Kidney epithelial cell (primary cell): ENCODE data around the gene CST2. TPM values are rescaled to one million over a fixed set of nuclear protein-coding genes. Genes with fewer than 3 reads are reported as not detected.

ENCODE experiments used
- DNase-seq: peaks from one replicate; pipeline ENCODE4 v3.0.0-alpha.2; 2010; ENCODE audit warnings: low read depth
- H3K27me3 ChIP-seq: 2 replicates; pipeline ENCODE4 v1.6.0; 2011; ENCODE audit warnings: low read length; ENCODE audit not compliant: control insufficient read depth, insufficient read depth
- H3K36me3 ChIP-seq: 2 replicates; pipeline ENCODE4 v1.5.1; 2011; ENCODE audit warnings: low read length; ENCODE audit not compliant: control insufficient read depth, insufficient read depth
- H3K4me3 ChIP-seq: 2 replicates; pipeline ENCODE4 v1.5.1; 2011; ENCODE audit warnings: low read depth, mild to moderate bottlenecking, control low read depth, low read length
- CTCF ChIP-seq: IDR thresholded peaks from 2 replicates; pipeline ENCODE4 v1.5.1; 2011; ENCODE audit warnings: mild to moderate bottlenecking, moderate library complexity, low read length, control low read depth, inconsistent platforms; ENCODE audit not compliant: insufficient read depth, poor library complexity, severe bottlenecking
- total RNA-seq: library from RNA; depleted of rRNA; stranded (reverse); fragments of >200 nt; gene quantifications from 2 replicates; pipeline ENCODE4 v1.2.3, GENCODE V29; 2015

CST2 gene
- total RNA-seq, result 2.6 and 7.0 TPM in 2 replicates

GRCh38 chr20:23826541-23827021, at the start of gene CST2:
Gene CST2, minus strand, starts transcription at chr20:23826729. Its CDS starts 69 bp downstream, at chr20:23826660.
- DNase-seq, result no peak
- H3K36me3 ChIP-seq, result no peaks in the 10 kb centered on the region
- H3K27me3 ChIP-seq, result no peaks in the 10 kb centered on the region
- H3K4me3 ChIP-seq, result no peak within 1 kb of the TSS
- TF ChIP-seq CTCF, result no peak

GRCh38 chr20:23875606-23876237, 49.2 kb upstream of the CST2 start:
- no peaks in the 10 kb centered on the region for H3K36me3 ChIP-seq
- DNase-seq, result no peak
- no peak for TF ChIP-seq CTCF
- H3K4me3 ChIP-seq, result no peak overlapping the region
- H3K27me3 ChIP-seq, result no peaks in the 10 kb centered on the region

DNA sequence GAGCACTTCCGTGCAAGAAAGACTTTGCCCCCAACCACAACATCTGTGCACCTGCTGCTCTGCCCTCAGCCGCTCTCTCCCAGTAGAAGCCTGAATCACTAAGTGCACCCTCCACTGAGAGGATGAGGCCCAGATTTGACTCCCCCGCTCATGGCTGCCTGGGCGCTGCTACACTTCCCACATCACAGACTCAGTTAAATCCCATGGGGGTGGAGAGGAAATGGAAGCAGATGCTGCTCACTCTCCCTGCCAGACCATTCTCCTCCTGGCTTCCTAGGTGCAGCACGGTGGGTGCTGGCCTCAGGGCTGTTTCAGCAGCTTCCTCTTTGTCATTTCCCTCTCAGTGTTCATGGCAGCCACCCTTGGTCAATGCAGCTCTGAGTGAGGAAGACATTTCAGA, 48.2 kb upstream of the CST2 start:
- no peak overlapping the region for H3K4me3 ChIP-seq

GRCh38 chr20:23873370-23874015, 47.0 kb upstream of the CST2 start:
- Histone ChIP-seq H3K27me3 (no peaks in the 10 kb centered on the region), H3K4me3 (no peak overlapping the region), H3K36me3 (no peaks in the 10 kb centered on the region)
- DNase-seq, result no peak
- TF ChIP-seq CTCF, result no peak

More for the DNA sequence above, 48.2 kb upstream of the CST2 start:
- TF ChIP-seq CTCF, result no peak
- no peaks in the 10 kb centered on the region for H3K36me3 ChIP-seq
- no peak for DNase-seq
- H3K27me3 ChIP-seq, result no peaks in the 10 kb centered on the region

- Histone ChIP-seq H3K36me3 (no peaks in the 10 kb centered on the region), H3K4me3 (no peak overlapping the region), H3K27me3 (no peaks in the 10 kb centered on the region)
- no peak for DNase-seq
- TF ChIP-seq CTCF, result no peak
Measured at GRCh38 chr20:23872065-23872464, 45.5 kb upstream of the CST2 start.
